NT2/D1 (cell line): ENCODE data around the gene OSBPL9.

Experiments used
- YY1 ChIP-seq: IDR thresholded peaks from 2 replicates; pipeline ENCODE4 v1.6.1; 2011; ENCODE audit not compliant: insufficient read length, insufficient read depth
- ZNF274 ChIP-seq: IDR thresholded peaks from 2 replicates; pipeline ENCODE4 v1.6.1; 2011; ENCODE audit warnings: mild to moderate bottlenecking, low read depth, low read length

- TF ChIP-seq ZNF274, result no peak
- TF ChIP-seq YY1, result no peak
Measured at GRCh38 chr1:51714374-51715019, 97.6 kb downstream of the OSBPL9 start.
